ENCODE data around the gene ERVMER34-1.

The ERVMER34-1 gene

GRCh38 chr4:52721968-52722815 lies 29.0 kb downstream of the ERVMER34-1 start:
- peak; percentile 77 for DNase-seq (ENCODE audit: low read depth)

- DNase-seq (ENCODE audit: low read depth) = no peak
Observed at GRCh38 chr4:52718123-52718522, 33.1 kb downstream of the ERVMER34-1 start.

DNA sequence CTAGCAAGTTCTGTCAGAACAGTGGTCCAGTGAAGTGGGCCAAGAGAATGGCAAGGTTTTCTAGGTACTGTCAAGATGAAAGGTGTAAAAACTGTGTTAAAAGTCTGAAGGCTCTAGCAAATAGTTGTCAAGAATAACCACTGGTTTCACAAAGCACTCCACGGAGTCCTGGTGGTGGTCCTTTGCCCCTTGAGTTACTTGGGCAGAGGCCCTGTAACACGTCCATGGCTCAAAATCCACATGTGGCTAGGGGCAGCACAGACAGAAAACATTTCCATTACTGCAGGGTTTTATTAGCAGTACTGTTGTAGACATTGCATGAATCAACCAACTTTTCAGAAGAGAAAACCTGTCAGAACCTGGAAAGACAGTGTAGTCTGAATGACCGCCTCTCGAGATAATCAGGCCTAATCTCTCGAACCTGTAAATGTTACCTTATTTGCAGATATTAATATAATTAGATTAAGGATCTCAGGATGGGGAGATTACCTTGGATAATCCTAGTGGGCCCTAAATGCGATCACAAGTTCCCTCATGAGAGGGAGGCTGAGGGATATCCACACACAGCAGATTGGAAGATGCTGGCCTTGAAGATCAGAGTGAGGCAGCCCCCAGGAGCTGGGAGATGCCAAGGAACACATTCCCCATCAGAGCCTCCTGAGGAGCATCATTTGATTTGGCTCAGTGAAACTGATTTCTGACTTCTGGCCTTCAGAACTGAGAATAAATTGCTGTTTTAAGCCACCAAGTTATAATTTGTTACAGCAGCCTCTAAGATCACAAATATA lies 34.7 kb downstream of the ERVMER34-1 start:
- no peak for DNase-seq (ENCODE audit: low read depth)

DNA sequence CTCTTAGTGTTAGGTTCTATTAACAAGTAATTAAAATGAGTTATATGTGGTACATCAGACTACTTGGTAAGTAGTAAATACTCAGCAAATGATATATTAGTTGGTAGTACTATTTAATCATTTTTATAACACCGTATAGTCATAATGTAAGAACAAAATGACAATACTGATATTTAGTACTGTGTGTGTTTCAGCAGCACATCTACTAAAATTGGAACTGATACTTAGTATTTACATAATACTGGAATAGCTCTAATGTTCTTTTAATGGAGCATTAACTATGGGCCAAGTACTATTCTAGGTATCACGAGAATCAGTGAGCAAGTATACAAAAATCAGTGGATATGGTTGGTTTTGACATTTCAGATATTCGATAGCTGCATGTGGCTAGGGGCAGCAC lies 35.3 kb downstream of the ERVMER34-1 start:
- DNase-seq (ENCODE audit: low read depth) = no peak

DNA sequence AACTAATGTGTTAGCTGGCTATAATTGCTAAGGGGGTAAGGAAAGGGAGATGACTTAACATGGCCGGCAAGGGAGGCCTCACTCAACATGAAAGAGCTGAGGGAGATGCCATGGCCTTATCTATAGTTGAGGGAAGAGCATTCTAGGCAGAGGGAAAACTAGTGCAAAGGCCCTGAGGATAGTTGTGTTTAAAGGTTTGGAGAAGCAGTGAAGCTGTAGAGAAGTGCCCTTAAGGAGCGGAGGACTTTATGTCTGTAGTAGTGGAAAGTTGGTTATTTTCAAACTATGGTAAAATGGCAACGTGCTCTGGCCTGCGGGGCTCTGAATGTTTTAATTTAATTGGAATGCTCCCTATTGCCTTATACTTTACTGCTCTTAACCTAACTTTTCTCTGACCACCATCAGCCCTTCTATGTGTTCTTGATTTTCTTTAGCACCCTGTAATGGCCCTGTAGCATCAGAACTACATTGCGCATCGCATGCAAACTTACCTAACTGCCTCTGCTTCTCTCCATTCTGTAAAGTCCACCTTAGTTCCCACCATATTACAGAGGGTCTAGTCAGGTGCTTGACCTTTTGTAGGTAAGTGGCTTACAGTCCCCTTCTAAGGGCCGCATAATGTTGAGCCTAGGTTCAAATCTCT lies 35.8 kb downstream of the ERVMER34-1 start:
- DNase-seq (ENCODE audit: low read depth) = no peak

GRCh38 chr4:52714597-52715254 lies 36.5 kb downstream of the ERVMER34-1 start:
- DNase-seq (ENCODE audit: low read depth) = no peak

GRCh38 chr4:52713456-52713937 lies 37.7 kb downstream of the ERVMER34-1 start:
- DNase-seq (ENCODE audit: low read depth) = no peak

GRCh38 chr4:52712251-52713130 lies 38.7 kb downstream of the ERVMER34-1 start:
- DNase-seq (ENCODE audit: low read depth) = peak; percentile 91

GRCh38 chr4:52711834-52712250 lies 39.4 kb downstream of the ERVMER34-1 start:
- no peak for DNase-seq (ENCODE audit: low read depth)

- no peak for DNase-seq (ENCODE audit: low read depth)
Observed at GRCh38 chr4:52711272-52711671, 40.0 kb downstream of the ERVMER34-1 start.

DNA sequence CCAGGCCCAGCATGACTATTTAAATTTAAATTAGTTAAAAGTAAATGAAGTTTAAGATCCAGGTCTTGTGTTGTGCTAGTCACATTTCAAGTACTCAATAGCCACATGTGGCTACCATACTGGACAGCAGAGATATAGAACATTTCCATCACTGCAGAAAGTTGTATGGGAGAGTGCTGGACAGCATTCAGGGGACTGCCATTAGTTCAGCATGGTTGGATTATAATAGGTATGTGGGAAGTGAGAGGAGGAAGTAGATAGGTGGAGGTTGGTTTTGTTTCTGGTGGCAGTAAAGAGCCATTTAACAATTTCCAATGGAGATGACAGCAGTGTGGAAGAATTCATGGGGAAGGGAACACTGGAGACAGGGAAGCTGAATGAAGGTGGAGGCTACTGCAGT lies 42.1 kb downstream of the ERVMER34-1 start:
- no peak for DNase-seq (ENCODE audit: low read depth)

GRCh38 chr4:52704661-52705060 lies 46.6 kb downstream of the ERVMER34-1 start:
- no peak for DNase-seq (ENCODE audit: low read depth)

- DNase-seq (ENCODE audit: low read depth) = no peak
Observed at GRCh38 chr4:52704133-52704532, 47.1 kb downstream of the ERVMER34-1 start.

DNA sequence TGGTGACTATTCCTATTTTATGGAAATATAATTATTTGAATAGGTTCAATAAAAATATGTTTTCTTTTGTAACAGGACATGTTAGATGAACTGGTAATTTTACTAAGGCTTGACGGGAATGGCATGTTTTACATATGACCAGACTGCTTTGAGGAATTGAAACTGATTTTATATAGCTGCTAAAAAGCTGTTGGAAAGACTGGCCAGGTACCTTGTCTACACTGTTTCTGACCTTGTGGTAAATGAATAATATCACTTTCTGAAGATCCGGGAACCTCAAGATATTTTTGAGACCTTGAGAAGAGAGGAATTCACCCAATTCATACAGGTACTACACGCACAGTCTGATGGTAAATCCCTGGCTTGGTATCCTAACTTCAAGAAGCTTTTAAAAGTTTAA lies 50.0 kb downstream of the ERVMER34-1 start:
- no peak for DNase-seq (ENCODE audit: low read depth)

- no peak for DNase-seq (ENCODE audit: low read depth)
Observed at GRCh38 chr4:52694936-52695335, 56.3 kb downstream of the ERVMER34-1 start.

- no peak for DNase-seq (ENCODE audit: low read depth)
Observed at GRCh38 chr4:52693492-52693891, 57.7 kb downstream of the ERVMER34-1 start.
